ENCODE data around the gene TTC34.

Gene TTC34

GRCh38 chr1:2601721-2602303 lies 199.7 kb downstream of the TTC34 start:
- no peak for DNase-seq

- DNase-seq, result no peak
These were observed 203.1 kb downstream of the TTC34 start for GRCh38 chr1:2598329-2598931.

GRCh38 chr1:2597441-2598328 lies 203.8 kb downstream of the TTC34 start:
- no peak for DNase-seq

- DNase-seq, result no peak
These were observed 204.8 kb downstream of the TTC34 start for GRCh38 chr1:2596530-2597333.

GRCh38 chr1:2595812-2596529 lies 205.5 kb downstream of the TTC34 start:
- no peak for DNase-seq

GRCh38 chr1:2595261-2595811 lies 206.2 kb downstream of the TTC34 start:
- no peak for DNase-seq

- DNase-seq, result no peak
These were observed 206.8 kb downstream of the TTC34 start for GRCh38 chr1:2594641-2595131.

- no peak for DNase-seq
These were observed 207.4 kb downstream of the TTC34 start for GRCh38 chr1:2594001-2594640.

- DNase-seq, result no peak
These were observed 208.1 kb downstream of the TTC34 start for GRCh38 chr1:2593251-2593878.

GRCh38 chr1:2592672-2593071 lies 208.8 kb downstream of the TTC34 start:
- no peak for DNase-seq

GRCh38 chr1:2591581-2592261 lies 209.8 kb downstream of the TTC34 start:
- no peak for DNase-seq

- no peak for DNase-seq
These were observed 210.3 kb downstream of the TTC34 start for GRCh38 chr1:2591233-2591580.

GRCh38 chr1:2590233-2591141 lies 211.0 kb downstream of the TTC34 start:
- DNase-seq, result no peak

GRCh38 chr1:2589431-2590232 lies 211.9 kb downstream of the TTC34 start:
- no peak for DNase-seq

GRCh38 chr1:2588661-2589430 lies 212.6 kb downstream of the TTC34 start:
- DNase-seq, result no peak

GRCh38 chr1:2587860-2588571 lies 213.5 kb downstream of the TTC34 start:
- DNase-seq, result no peak

All from activated CD4-positive, alpha-beta T cell treated with anti-CD3 and anti-CD28 coated beads for 1 hour (primary cell).